Activated T-cell treated with anti-CD3 and anti-CD28 coated beads, Interleukin-2, amount 50 U/mL, for 72 hours (primary cell): Measurements from ENCODE around the gene CHD6. TPM values are rescaled to one million over a fixed set of nuclear protein-coding genes. Genes with fewer than 3 reads are reported as not detected.

ENCODE experiments used
- ATAC-seq, 2 donors: fragments of 150-1000 bp; cut with Tn5 transposase; replicated peaks in 1 of 2; 2 replicates each; pipeline ENCODE4 v1.10.0; 2021; ENCODE audit warnings: moderate library complexity in 2 of 2, mild to moderate bottlenecking in 1 of 2
- DNase-seq, 2 donors: peaks; one replicate each; pipeline ENCODE4 v3.0.0; 2021 to 2022; ENCODE audit warnings: mixed read lengths in 1 of 2
- H3K27ac Mint-ChIP-seq: one replicate; pipeline ENCODE4 v1.8.0; 2022; ENCODE audit warnings: mild to moderate bottlenecking, moderate library complexity, mixed read lengths
- H3K27me3 Mint-ChIP-seq: one replicate; pipeline ENCODE4 v1.8.0; 2022; ENCODE audit warnings: low read depth, mixed read lengths
- H3K36me3 Mint-ChIP-seq, 2 donors: one replicate each; pipeline ENCODE4 v1.8.0; 2022; ENCODE audit warnings: mixed read lengths in 2 of 2, mild to moderate bottlenecking in 1 of 2; ENCODE audit not compliant: insufficient read depth in 2 of 2
- H3K4me1 Mint-ChIP-seq: one replicate; pipeline ENCODE4 v1.8.0; 2022; ENCODE audit warnings: low read depth, mixed read lengths
- H3K4me3 Mint-ChIP-seq, 2 donors: one replicate each; pipeline ENCODE4 v1.8.0; 2022; ENCODE audit warnings: mild to moderate bottlenecking in 2 of 2, mixed read lengths in 2 of 2, moderate library complexity in 2 of 2
- H3K9me3 Mint-ChIP-seq, 2 donors: one replicate each; pipeline ENCODE4 v1.8.0; 2022; ENCODE audit warnings: mixed read lengths in 2 of 2
- total RNA-seq, 2 donors: library from RNA; stranded (reverse); gene quantifications; one replicate each; pipeline ENCODE4 v1.2.3, GENCODE V29; 2022

CHD6 gene
- total RNA-seq, 2 donors from 2014 or later = 35.8 to 37.7 TPM

DNA sequence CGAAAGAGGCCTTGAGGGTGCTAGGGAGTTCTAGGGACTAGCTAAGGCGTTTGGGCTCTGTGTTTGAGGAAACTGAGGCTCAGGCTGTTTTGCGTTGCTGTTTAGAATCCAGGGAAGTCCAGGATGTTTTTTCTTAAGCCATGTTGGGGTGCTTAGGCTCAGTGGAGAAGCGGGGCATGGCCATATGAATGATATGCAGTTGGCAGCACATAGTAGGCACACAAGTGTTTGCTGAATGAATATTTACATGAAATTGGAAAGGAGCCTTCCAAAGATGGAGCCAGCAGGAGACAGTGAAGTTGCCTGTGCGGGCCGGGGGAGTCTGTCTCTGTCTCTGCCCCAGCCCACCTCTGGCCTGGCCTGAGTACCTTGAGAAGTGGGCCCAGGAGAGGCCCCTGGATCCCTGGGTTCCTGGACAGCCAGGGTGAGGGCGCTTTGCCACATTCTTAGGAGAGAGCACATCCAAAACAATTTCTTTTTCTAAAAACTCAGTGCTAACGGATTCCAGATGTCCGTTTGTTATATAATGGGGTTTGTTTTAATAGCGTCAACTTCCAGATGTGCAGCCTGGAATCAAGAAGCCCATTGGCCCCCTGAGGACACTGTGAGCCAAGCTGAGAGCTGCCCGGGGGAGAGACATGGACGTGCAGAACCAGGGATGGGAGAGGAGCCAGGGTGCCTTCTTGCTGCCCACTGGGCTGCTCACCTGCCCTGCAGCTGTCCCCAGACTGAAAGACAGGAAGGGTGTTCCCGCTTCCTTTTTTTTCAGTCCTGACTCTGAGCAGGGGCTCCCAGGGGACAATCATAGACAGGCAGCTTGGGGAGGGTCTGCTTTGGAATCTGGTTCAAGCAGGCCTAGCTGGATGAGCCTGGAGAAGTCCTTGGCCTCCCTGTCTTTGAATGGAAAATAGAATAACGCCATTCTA, 231.4 kb downstream of the CHD6 start:
- Mint-ChIP-seq H3K36me3 (no peaks in the 10 kb centered on the region), H3K4me1 (no peaks in the 10 kb centered on the region), H3K9me3 (peaks cover 0 to 2% of the 10 kb centered on the region in 2 donors), H3K4me3 (no peak overlapping the region), H3K27me3 (no peaks in the 10 kb centered on the region), H3K27ac (no peak overlapping the region)
- ATAC-seq (no peak), DNase-seq (no peak)

GRCh38 chr20:41382791-41383305, 235.3 kb downstream of the CHD6 start:
- Mint-ChIP-seq H3K27ac (no peak overlapping the region), H3K9me3 (peaks cover 0 to 2% of the 10 kb centered on the region in 2 donors), H3K27me3 (peaks cover 2% of the 10 kb centered on the region), H3K4me1 (no peaks in the 10 kb centered on the region), H3K4me3 (no peak overlapping the region), H3K36me3 (no peaks in the 10 kb centered on the region)
- DNase-seq = no peak
- no peak for ATAC-seq

- no peak overlapping the region for H3K4me3 Mint-ChIP-seq
- peaks cover 24% of the 10 kb centered on the region for H3K27me3 Mint-ChIP-seq
- ATAC-seq (no peak), DNase-seq (no peak)
- H3K9me3 Mint-ChIP-seq = peaks cover 0 to 2% of the 10 kb centered on the region in 2 donors
- no peak overlapping the region for H3K27ac Mint-ChIP-seq
- no peaks in the 10 kb centered on the region for H3K36me3 Mint-ChIP-seq
- H3K4me1 Mint-ChIP-seq = no peaks in the 10 kb centered on the region
These were observed 237.5 kb downstream of the CHD6 start for GRCh38 chr20:41380551-41381193.

DNA sequence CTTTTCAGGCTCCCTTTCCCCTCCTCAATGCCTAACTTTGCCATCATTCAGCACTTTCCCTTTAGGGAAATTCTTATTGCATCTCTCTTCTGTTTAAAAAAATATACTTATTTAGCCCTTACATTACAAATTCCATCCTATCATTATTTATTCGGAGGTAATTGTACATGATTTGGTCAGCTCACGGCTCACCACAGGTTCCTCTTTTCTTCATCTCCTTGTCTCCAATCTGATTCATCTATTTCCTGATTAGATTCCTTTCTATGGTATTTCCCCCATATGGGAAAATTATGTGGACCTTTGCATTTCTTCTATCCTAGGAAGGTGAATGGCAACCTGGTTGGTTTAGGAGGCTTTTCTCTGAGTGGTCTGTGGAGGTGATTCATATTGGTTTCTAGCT, 238.6 kb downstream of the CHD6 start:
- no peaks in the 10 kb centered on the region for H3K36me3 Mint-ChIP-seq
- H3K9me3 Mint-ChIP-seq = peaks cover 0 to 2% of the 10 kb centered on the region in 2 donors
- H3K4me3 Mint-ChIP-seq = no peak overlapping the region
- H3K27ac Mint-ChIP-seq = no peak overlapping the region
- ATAC-seq (no peak), DNase-seq (no peak)
- H3K27me3 Mint-ChIP-seq = peaks cover 24% of the 10 kb centered on the region
- no peaks in the 10 kb centered on the region for H3K4me1 Mint-ChIP-seq

DNA sequence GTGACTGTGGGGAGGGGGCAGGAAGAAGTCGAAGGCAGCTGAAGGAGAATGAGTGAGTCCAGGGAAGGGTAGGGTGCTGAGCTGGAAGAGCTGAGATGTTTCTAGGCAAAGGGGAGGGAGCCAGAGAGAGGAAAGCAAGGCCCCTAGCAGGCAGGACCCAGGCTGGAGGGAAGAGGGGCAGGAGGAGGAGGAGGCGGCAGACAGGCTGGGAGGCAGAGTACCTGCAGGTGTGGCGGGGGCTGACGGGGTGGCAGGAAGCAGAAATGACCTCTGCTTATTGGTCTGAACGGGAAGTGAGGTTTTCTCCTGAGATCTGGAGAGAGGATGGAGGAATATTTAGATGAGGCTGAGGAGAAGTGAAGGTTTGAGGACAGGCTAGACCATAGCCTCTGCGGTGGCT, 240.9 kb downstream of the CHD6 start:
- no peaks in the 10 kb centered on the region for H3K4me1 Mint-ChIP-seq
- peaks cover 1 to 3% of the 10 kb centered on the region in 2 donors for H3K36me3 Mint-ChIP-seq
- H3K27me3 Mint-ChIP-seq = peaks cover 41% of the 10 kb centered on the region
- H3K27ac Mint-ChIP-seq = no peak overlapping the region
- peaks cover 3 to 6% of the 10 kb centered on the region in 2 donors for H3K9me3 Mint-ChIP-seq
- no peak overlapping the region for H3K4me3 Mint-ChIP-seq
- DNase-seq (no peak), ATAC-seq (no peak)

DNA sequence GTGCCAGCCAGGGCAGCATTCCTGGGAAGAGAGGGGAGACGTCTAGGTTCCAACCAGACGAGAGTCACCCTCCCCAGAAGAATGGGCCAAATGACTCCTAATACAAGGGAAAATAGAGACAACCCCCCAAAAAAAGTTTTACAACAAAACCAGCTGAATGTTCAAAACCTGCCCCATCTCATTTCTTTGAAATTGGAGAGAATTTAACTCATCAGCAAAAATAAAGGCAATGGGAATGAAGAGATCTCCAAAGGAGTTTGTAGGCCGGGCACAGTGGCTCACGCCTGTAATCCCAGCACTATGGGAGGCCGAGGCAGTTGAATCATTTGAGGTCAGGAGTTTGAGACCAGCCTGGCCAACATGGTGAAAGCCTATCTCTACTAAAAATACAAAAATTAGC, 241.8 kb downstream of the CHD6 start:
- no peak for DNase-seq
- ATAC-seq = no peak
- Mint-ChIP-seq H3K36me3 (peaks cover 1 to 4% of the 10 kb centered on the region in 2 donors), H3K9me3 (peaks cover 3 to 6% of the 10 kb centered on the region in 2 donors), H3K27ac (no peak overlapping the region), H3K4me1 (no peaks in the 10 kb centered on the region), H3K27me3 (peaks cover 42% of the 10 kb centered on the region), H3K4me3 (no peak overlapping the region)

- Mint-ChIP-seq H3K4me1 (no peaks in the 10 kb centered on the region), H3K4me3 (no peak overlapping the region), H3K27ac (no peak overlapping the region), H3K9me3 (peaks cover 3 to 6% of the 10 kb centered on the region in 2 donors), H3K36me3 (peaks cover 1 to 8% of the 10 kb centered on the region in 2 donors), H3K27me3 (peaks cover 46% of the 10 kb centered on the region)
- DNase-seq (no peak), ATAC-seq (no peak)
These were observed 242.3 kb downstream of the CHD6 start for GRCh38 chr20:41375846-41376245.

- Mint-ChIP-seq H3K4me3 (no peak overlapping the region), H3K27ac (no peak overlapping the region), H3K36me3 (peaks cover 1 to 8% of the 10 kb centered on the region in 2 donors), H3K27me3 (peaks cover 56% of the 10 kb centered on the region), H3K9me3 (peaks cover 3 to 6% of the 10 kb centered on the region in 2 donors), H3K4me1 (no peaks in the 10 kb centered on the region)
- DNase-seq (no peak), ATAC-seq (no peak)
These were observed 244.0 kb downstream of the CHD6 start for GRCh38 chr20:41373931-41374920.

GRCh38 chr20:41373251-41373783, 244.9 kb downstream of the CHD6 start:
- Mint-ChIP-seq H3K4me1 (no peaks in the 10 kb centered on the region), H3K27me3 (peaks cover 60% of the 10 kb centered on the region)

GRCh38 chr20:41371371-41371770, 246.8 kb downstream of the CHD6 start:
- DNase-seq (no peak), ATAC-seq (no peak)
- peaks cover 1 to 8% of the 10 kb centered on the region in 2 donors for H3K36me3 Mint-ChIP-seq
- H3K27ac Mint-ChIP-seq = no peak overlapping the region
- peaks cover 6% of the 10 kb centered on the region for H3K4me1 Mint-ChIP-seq
- peaks cover 3 to 6% of the 10 kb centered on the region in 2 donors for H3K9me3 Mint-ChIP-seq
- peaks cover 56% of the 10 kb centered on the region for H3K27me3 Mint-ChIP-seq
- no peak overlapping the region for H3K4me3 Mint-ChIP-seq

More at GRCh38 chr20:41373251-41373783, 244.9 kb downstream of the CHD6 start:
- DNase-seq (no peak), ATAC-seq (no peak)
- H3K9me3 Mint-ChIP-seq = peaks cover 3 to 6% of the 10 kb centered on the region in 2 donors
- H3K27ac Mint-ChIP-seq = no peak overlapping the region
- no peak overlapping the region for H3K4me3 Mint-ChIP-seq
- peaks cover 1 to 8% of the 10 kb centered on the region in 2 donors for H3K36me3 Mint-ChIP-seq

- Mint-ChIP-seq H3K4me3 (no peak overlapping the region), H3K27me3 (peaks cover 54% of the 10 kb centered on the region), H3K36me3 (peaks cover 1 to 8% of the 10 kb centered on the region in 2 donors), H3K27ac (no peak overlapping the region), H3K9me3 (peaks cover 3 to 6% of the 10 kb centered on the region in 2 donors), H3K4me1 (peaks cover 6% of the 10 kb centered on the region)
- ATAC-seq (no peak), DNase-seq (no peak)
These were observed 248.0 kb downstream of the CHD6 start for GRCh38 chr20:41370176-41370575.

- H3K4me1 Mint-ChIP-seq = peaks cover 6% of the 10 kb centered on the region
- peaks cover 3 to 6% of the 10 kb centered on the region in 2 donors for H3K9me3 Mint-ChIP-seq
- peaks cover 59% of the 10 kb centered on the region for H3K27me3 Mint-ChIP-seq
- H3K36me3 Mint-ChIP-seq = peaks cover 1 to 8% of the 10 kb centered on the region in 2 donors
- DNase-seq (no peak), ATAC-seq (no peak)
- no peak overlapping the region for H3K4me3 Mint-ChIP-seq
- H3K27ac Mint-ChIP-seq = no peak overlapping the region
These were observed 248.5 kb downstream of the CHD6 start for GRCh38 chr20:41369673-41370072.
